H1 (cell line): Measurements from ENCODE around the gene ALG11. TPM values are rescaled to one million over a fixed set of nuclear protein-coding genes. Genes with fewer than 3 reads are reported as not detected.

Source experiments
- CTCF ChIA-PET: fragments of 300-600 bp; sonication (Branson Sonifier 250); formaldehyde crosslinking; loops from one replicate; lab custom pipeline; 2021; ENCODE audit not compliant: partially characterized antibody; lab: Charles Lee
- POLR2A ChIA-PET: fragments of 300-600 bp; sonication (Branson Sonifier 250); formaldehyde crosslinking; loops from one replicate; lab custom pipeline; 2021; ENCODE audit warnings: inconsistent platforms; ENCODE audit not compliant: partially characterized antibody; lab: Charles Lee
- DNase-seq, 2 experiments: peaks; one replicate each; pipeline versions ENCODE4 v3.0.0 to v3.0.0-alpha.2; 2010 to 2022; ENCODE audit warnings: low spot score in 2 of 2, low read depth in 1 of 2, mixed read lengths in 1 of 2
- FAIRE-seq: peaks from 2 replicates; lab custom pipeline; 2011; peaks lifted over from hg19 to GRCh38; lab: Jason Lieb, UNC
- H2AFZ ChIP-seq: 2 replicates; pipeline ENCODE4 v1.8.1; 2012; ENCODE audit warnings: low read length, inconsistent platforms
- H2AK5ac ChIP-seq: 2 replicates; pipeline ENCODE4 v1.6.1; 2013; ENCODE audit warnings: low read depth, low read length
- H2BK120ac ChIP-seq: replicated peaks from 2 replicates; pipeline ENCODE3; 2013; ENCODE audit warnings: low read depth, low read length, inconsistent platforms
- H2BK12ac ChIP-seq: 2 replicates; pipeline ENCODE4 v1.6.1; 2013; ENCODE audit warnings: low read depth, low read length
- H2BK15ac ChIP-seq: 2 replicates; pipeline ENCODE4 v1.6.1; 2013; ENCODE audit warnings: low read length
- H2BK20ac ChIP-seq: 2 replicates; pipeline ENCODE4 v1.6.1; 2013; ENCODE audit warnings: low read length
- H2BK5ac ChIP-seq: 2 replicates; pipeline ENCODE4 v1.6.1; 2013; ENCODE audit warnings: low read depth, low read length
- H3K14ac ChIP-seq: 2 replicates; pipeline ENCODE4 v1.6.1; 2013; ENCODE audit warnings: inconsistent platforms; ENCODE audit not compliant: insufficient read length
- H3K18ac ChIP-seq: 2 replicates; pipeline ENCODE4 v1.6.1; 2013; ENCODE audit warnings: low read length; ENCODE audit errors: extremely low read depth
- H3K23ac ChIP-seq: 2 replicates; pipeline ENCODE4 v1.6.1; 2013; ENCODE audit warnings: inconsistent platforms; ENCODE audit not compliant: insufficient read length
- H3K23me2 ChIP-seq: 2 replicates; pipeline ENCODE4 v1.6.1; 2013; ENCODE audit warnings: low read depth, low read length
- H3K27ac ChIP-seq: 2 replicates; pipeline ENCODE4 v1.6.1; 2011; ENCODE audit warnings: low read depth, low read length, inconsistent platforms
- H3K27me3 ChIP-seq, 4 experiments: replicated peaks in 1 of 4; 1 replicate in 1 of 4; 2 replicates in 3 of 4; pipeline versions ENCODE4 v1.6.1 to v1.8.1; 2011 to 2013; ENCODE audit warnings: low read length in 3 of 4, mild to moderate bottlenecking in 3 of 4, inconsistent platforms in 2 of 4, mixed read lengths in 2 of 4, moderate library complexity in 1 of 4; ENCODE audit not compliant: control insufficient read depth in 3 of 4, insufficient read depth in 3 of 4; ENCODE audit errors: extremely low read depth in 1 of 4
- H3K36me3 ChIP-seq, 4 experiments: 2 replicates each; pipeline versions ENCODE4 v1.6.1 to v1.8.1; 2011 to 2013; ENCODE audit warnings: mild to moderate bottlenecking in 4 of 4, low read length in 3 of 4, moderate library complexity in 2 of 4, control low read depth in 1 of 4, inconsistent platforms in 1 of 4; ENCODE audit not compliant: insufficient read depth in 4 of 4, control insufficient read depth in 2 of 4
- H3K4ac ChIP-seq: replicated peaks from 2 replicates; pipeline ENCODE3; 2013; ENCODE audit warnings: low read length, low read depth, mixed read lengths, inconsistent platforms; ENCODE audit not compliant: insufficient read length
- H3K4me1 ChIP-seq, 4 experiments: replicated peaks in 1 of 4; 1 replicate in 1 of 4; 2 replicates in 3 of 4; pipeline versions ENCODE4 v1.6.1 to v1.8.1; 2011 to 2013; ENCODE audit warnings: low read length in 3 of 4, inconsistent platforms in 2 of 4, mixed read lengths in 1 of 4; ENCODE audit not compliant: insufficient read depth in 4 of 4, control insufficient read depth in 3 of 4
- H3K4me2 ChIP-seq, 2 experiments: 2 replicates each; pipeline versions ENCODE4 v1.6.1 to v1.8.1; 2011 to 2013; ENCODE audit warnings: low read depth in 2 of 2, low read length in 2 of 2, control low read depth in 1 of 2, inconsistent platforms in 1 of 2, mild to moderate bottlenecking in 1 of 2; ENCODE audit not compliant: insufficient read depth in 1 of 2
- H3K4me3 ChIP-seq, 4 experiments: fragments of 200-600, 300-600 bp in 1 of 4; sonication (generic), shearing (Covaris generic), sonication (Bioruptor Twin) in 1 of 4; 2 replicates each; pipeline versions ENCODE4 v1.5.1 to v1.8.1; 2011 to 2016; ENCODE audit warnings: low read length in 4 of 4, low read depth in 3 of 4, control low read depth in 2 of 4, inconsistent platforms in 2 of 4, mild to moderate bottlenecking in 2 of 4, mixed read lengths in 1 of 4, moderate library complexity in 1 of 4; ENCODE audit not compliant: insufficient read depth in 2 of 4; ENCODE audit errors: extremely low read depth in 1 of 4
- H3K56ac ChIP-seq: replicated peaks from 2 replicates; pipeline ENCODE3; 2013; ENCODE audit warnings: low read depth, mild to moderate bottlenecking, mixed read lengths, low read length, inconsistent platforms; ENCODE audit not compliant: insufficient read length
- H3K79me1 ChIP-seq: 2 replicates; pipeline ENCODE4 v1.6.1; 2013; ENCODE audit warnings: low read depth, low read length, control low read depth
- H3K79me2 ChIP-seq, 2 experiments: 2 replicates each; pipeline versions ENCODE4 v1.6.1 to v1.8.1; 2012 to 2013; ENCODE audit warnings: low read length in 2 of 2, mild to moderate bottlenecking in 2 of 2, inconsistent platforms in 1 of 2; ENCODE audit not compliant: insufficient read depth in 2 of 2, control insufficient read depth in 1 of 2
- H3K9ac ChIP-seq, 4 experiments: replicated peaks in 1 of 4; 1 replicate in 1 of 4; 2 replicates in 3 of 4; pipeline versions ENCODE4 v1.6.1 to v1.8.1; 2011 to 2013; ENCODE audit warnings: low read depth in 3 of 4, low read length in 3 of 4, control low read depth in 2 of 4, mild to moderate bottlenecking in 2 of 4, moderate library complexity in 2 of 4, inconsistent platforms in 1 of 4; ENCODE audit errors: extremely low read depth in 1 of 4
- H3K9me3 ChIP-seq, 2 experiments: 2 replicates each; pipeline versions ENCODE4 v1.6.1 to v1.8.1; 2012 to 2013; ENCODE audit warnings: mild to moderate bottlenecking in 2 of 2, moderate library complexity in 2 of 2, control low read depth in 1 of 2, inconsistent platforms in 1 of 2, low read depth in 1 of 2, low read length in 1 of 2, mixed read lengths in 1 of 2; ENCODE audit not compliant: insufficient read depth in 2 of 2
- H4K20me1 ChIP-seq, 2 experiments: replicated peaks in 1 of 2; 2 replicates each; pipeline versions ENCODE3 to v1.8.1; 2011 to 2013; ENCODE audit warnings: inconsistent platforms in 2 of 2, low read length in 2 of 2, mild to moderate bottlenecking in 1 of 2; ENCODE audit not compliant: insufficient read depth in 2 of 2, control insufficient read depth in 1 of 2
- H4K5ac ChIP-seq: 2 replicates; pipeline ENCODE4 v1.6.1; 2013; ENCODE audit warnings: low read length, low read depth, mixed read lengths, inconsistent platforms; ENCODE audit not compliant: insufficient read length
- H4K8ac ChIP-seq: 2 replicates; pipeline ENCODE4 v1.8.0; 2013; ENCODE audit warnings: mild to moderate bottlenecking, moderate library complexity, low read length, inconsistent platforms; ENCODE audit not compliant: insufficient read depth; ENCODE audit errors: extremely low read depth
- H4K91ac ChIP-seq: replicated peaks from 2 replicates; pipeline ENCODE3; 2013; ENCODE audit warnings: low read length, mixed read lengths, inconsistent platforms; ENCODE audit not compliant: insufficient read length
- CHD1 ChIP-seq: IDR thresholded peaks from 2 replicates; pipeline ENCODE4 v1.6.1; 2012; ENCODE audit warnings: low read depth, low read length, improper control_type of control experiment
- HDAC6 ChIP-seq: IDR thresholded peaks from one replicate; pipeline ENCODE4 v1.7.1; 2012; ENCODE audit warnings: low read depth, mild to moderate bottlenecking, inconsistent platforms, low read length, moderate library complexity
- SRF ChIP-seq: IDR thresholded peaks from 2 replicates; pipeline ENCODE4 v1.6.1; 2011; ENCODE audit warnings: mild to moderate bottlenecking, low read depth, low read length, moderate library complexity
- ZNF274 ChIP-seq: IDR thresholded peaks from 2 replicates; pipeline ENCODE4 v1.7.0; 2012; ENCODE audit warnings: low read length, borderline replicate concordance; ENCODE audit errors: extremely low read depth
- WGBS, 2 experiments: shearing (Covaris generic) in 1 of 2; methylation state at CpG; one replicate each; pipeline versions ENCODE4 v1.1.6 to v1.1.7; 2013 to 2015; ENCODE audit warnings: low lambda C conversion rate in 2 of 2, mixed read lengths in 2 of 2, inconsistent platforms in 1 of 2, low coverage in 1 of 2, missing lambda C conversion rate in 1 of 2; ENCODE audit not compliant: insufficient replicate concordance in 2 of 2, insufficient coverage in 1 of 2, insufficient read length in 1 of 2; ENCODE audit errors: extremely low coverage in 1 of 2, missing lambda C conversion rate in 1 of 2; 5-methylcytosine and 5-hydroxymethylcytosine counted together
- polyA plus RNA-seq, 7 experiments: library from polyadenylated mRNA; depleted of rRNA in 3 of 7; stranded (reverse) in 5 of 7; unstranded in 2 of 7; fragments of >200 nt in 5 of 7; fragments of 200-250 nt in 2 of 7; gene quantifications; 1 replicate in 5 of 7; 2 replicates in 1 of 7; 4 replicates in 1 of 7; pipeline versions ENCODE4 v1.2.1 to v1.2.3, GENCODE V29; 2011 to 2013; ENCODE audit warnings: missing spikeins in 2 of 7, mixed read lengths in 2 of 7
- total RNA-seq: library from RNA; stranded (reverse); fragmentation: NEBNext Ultra II Directional; extraction: Animal tissue kit (Norgen Biotek cat#: 25700); gene quantifications from 2 replicates; pipeline ENCODE4 v1.2.1, GENCODE V29; 2021

ALG11 gene
- total and polyA plus RNA-seq, 2 of the 8 experiments (the other 6 are each of a cell fraction or from before 2014, with no cell fraction given) = 5.2 to 39.9 TPM

GRCh38 chr13:52022356-52022755, 10.2 kb downstream of the ALG11 start:
- H2BK20ac ChIP-seq = no peak overlapping the region
- H4K5ac ChIP-seq = no peak overlapping the region
- H3K79me1 ChIP-seq = peaks cover 3% of the 10 kb centered on the region; the same call in 1 of the 2 replicates
- peaks cover 0 to 2% of the 10 kb centered on the region in 2 experiments for H4K20me1 ChIP-seq
- FAIRE-seq (no peak), DNase-seq (no peak)
- H3K4me3 ChIP-seq = no peak overlapping the region
- H3K4me2 ChIP-seq = no peak overlapping the region
- no peak overlapping the region for H3K23ac ChIP-seq
- H2BK12ac ChIP-seq = no peak overlapping the region
- TF ChIP-seq ZNF274 (no peak), SRF (no peak), CHD1 (no peak), HDAC6 (no peak)
- peaks cover 3 to 4% of the 10 kb centered on the region in 2 experiments; a peak in 1 of 4 replicates for H3K9me3 ChIP-seq
- no peak overlapping the region for H2BK5ac ChIP-seq
- H3K79me2 ChIP-seq = peaks cover 0 to 18% of the 10 kb centered on the region in 2 experiments; a peak in 3 of 4 replicates
- H3K18ac ChIP-seq = no peak overlapping the region
- no peak overlapping the region for H3K27ac ChIP-seq
- H3K4ac ChIP-seq = no peak overlapping the region
- no peak overlapping the region for H2AFZ ChIP-seq
- H4K8ac ChIP-seq = no peak overlapping the region
- H3K27me3 ChIP-seq = no peaks in the 10 kb centered on the region
- H3K23me2 ChIP-seq = no peaks in the 10 kb centered on the region
- H3K9ac ChIP-seq = no peak overlapping the region
- peaks cover 3 to 49% (median 25%) of the 10 kb centered on the region in 4 experiments; a peak in 7 of 8 replicates for H3K36me3 ChIP-seq
- H2AK5ac ChIP-seq = no peak overlapping the region
- ChIA-PET CTCF (interaction anchor here (1.0 to 1.7 kb wide), 4 partner anchors 21 to 112 kb away, joined by 3 to 4 read pairs (median 3); no protein-coding TSS in a partner anchor), POLR2A (no interaction called here)
- no peak overlapping the region for H2BK15ac ChIP-seq
- H3K14ac ChIP-seq = no peak overlapping the region
- H2BK120ac ChIP-seq = no peak overlapping the region
- no peak overlapping the region for H4K91ac ChIP-seq
- 91% methylated on average over 2 of the region's 2 CpGs; no CpG with 5 or more reads in 1 of the 2 experiments for WGBS, 2 experiments
- no peak overlapping the region for H3K56ac ChIP-seq
- H3K4me1 ChIP-seq = no peaks in the 10 kb centered on the region
